Keratinocyte (primary cell): Measurements from ENCODE around the gene CGAS. TPM values are rescaled to one million over a fixed set of nuclear protein-coding genes. Genes with fewer than 3 reads are reported as not detected.

Experiments used
- DNase-seq: peaks from one replicate; pipeline ENCODE4 v3.0.0-alpha.2; 2011; ENCODE audit warnings: low read depth, missing footprints, low spot score
- FAIRE-seq: peaks from 2 replicates; lab custom pipeline; 2011; peaks lifted over from hg19 to GRCh38; lab: Jason Lieb, UNC
- H2AFZ ChIP-seq: 2 replicates; pipeline ENCODE4 v1.6.0; 2012; ENCODE audit warnings: low read length, control low read depth, inconsistent platforms; ENCODE audit not compliant: control insufficient read depth
- H3K27ac ChIP-seq: 2 replicates; pipeline ENCODE4 v1.5.1; 2011; ENCODE audit warnings: low read length; ENCODE audit not compliant: control insufficient read depth, insufficient read depth
- H3K27me3 ChIP-seq: 3 replicates; pipeline ENCODE4 v1.6.0; 2011; ENCODE audit warnings: low read length; ENCODE audit not compliant: control insufficient read depth, insufficient read depth; ENCODE audit errors: extremely low read depth
- H3K36me3 ChIP-seq, 2 experiments: 2 replicates in 1 of 2; 3 replicates in 1 of 2; pipeline ENCODE4 v1.5.1; 2011; ENCODE audit warnings: low read length in 2 of 2, mild to moderate bottlenecking in 1 of 2; ENCODE audit not compliant: control insufficient read depth in 2 of 2, insufficient read depth in 2 of 2; ENCODE audit errors: extremely low read depth in 1 of 2
- H3K4me1 ChIP-seq: 3 replicates; pipeline ENCODE4 v1.5.1; 2011; ENCODE audit warnings: low read length; ENCODE audit not compliant: control insufficient read depth, insufficient read depth; ENCODE audit errors: extremely low read depth
- H3K4me2 ChIP-seq: 3 replicates; pipeline ENCODE4 v1.6.0; 2011; ENCODE audit warnings: low read depth, low read length; ENCODE audit not compliant: control insufficient read depth, insufficient read depth; ENCODE audit errors: extremely low read depth
- H3K4me3 ChIP-seq, 3 experiments: fragments of 200-600 bp in 1 of 3; sonication (generic) in 1 of 3; 2 replicates in 2 of 3; 3 replicates in 1 of 3; pipeline ENCODE4 v1.5.1; 2011 to 2016; ENCODE audit warnings: low read length in 3 of 3, mild to moderate bottlenecking in 3 of 3, control low read depth in 2 of 3, inconsistent platforms in 1 of 3, low read depth in 1 of 3, mixed read lengths in 1 of 3, mixed run types in 1 of 3, moderate library complexity in 1 of 3; ENCODE audit not compliant: control insufficient read depth in 2 of 3, insufficient read depth in 2 of 3; ENCODE audit errors: extremely low read depth in 1 of 3
- H3K79me2 ChIP-seq: 2 replicates; pipeline ENCODE4 v1.6.0; 2012; ENCODE audit warnings: low read length; ENCODE audit not compliant: control insufficient read depth, insufficient read depth
- H3K9ac ChIP-seq: 3 replicates; pipeline ENCODE4 v1.6.0; 2011; ENCODE audit warnings: low read length; ENCODE audit not compliant: control insufficient read depth, insufficient read depth; ENCODE audit errors: extremely low read depth
- H3K9me1 ChIP-seq: 3 replicates; pipeline ENCODE4 v1.6.0; 2011; ENCODE audit warnings: low read length; ENCODE audit not compliant: control insufficient read depth, insufficient read depth; ENCODE audit errors: extremely low read depth
- H3K9me3 ChIP-seq: 2 replicates; pipeline ENCODE4 v1.5.1; 2012; ENCODE audit warnings: low read depth, low read length; ENCODE audit not compliant: control insufficient read depth
- H4K20me1 ChIP-seq: 3 replicates; pipeline ENCODE4 v1.6.0; 2011; ENCODE audit warnings: low read length; ENCODE audit not compliant: control insufficient read depth, insufficient read depth; ENCODE audit errors: extremely low read depth
- EZH2 ChIP-seq: IDR thresholded peaks from one replicate; pipeline ENCODE4 v1.6.1; 2012; ENCODE audit warnings: inconsistent platforms, mild to moderate bottlenecking, low read length, moderate library complexity
- dilution Hi-C: fragments of 300-500 bp; cut with MboI; formaldehyde crosslinking; loops from one replicate; pipeline ENCODE4 v1.7.0; 2020; ENCODE audit warnings: low sequenced_read_pairs; ENCODE audit not compliant: extremely low pct_ligation_motif_present
- polyA plus RNA-seq, 5 experiments: library from polyadenylated mRNA; depleted of rRNA in 3 of 5; stranded (reverse) in 3 of 5; stranded (forward) in 1 of 5; unstranded in 1 of 5; fragments of >200 nt; gene quantifications; 1 replicate in 1 of 5; 2 replicates in 3 of 5; 3 replicates in 1 of 5; pipeline versions ENCODE4 v1.2.1 to v1.2.3, GENCODE V29; 2011 to 2012; ENCODE audit warnings: missing spikeins in 2 of 5, low read depth in 1 of 5, low replicate concordance in 1 of 5
- TF ChIP-seq, protein P1 (sequence below), 3 experiments: IDR thresholded peaks in 1 of 3; conservative IDR thresholded peaks in 1 of 3; optimal IDR thresholded peaks in 1 of 3; 2 replicates in 2 of 3; 3 replicates in 1 of 3; pipeline versions ENCODE3 to v1.5.1; 2011; ENCODE audit warnings: low read length in 3 of 3, mild to moderate bottlenecking in 3 of 3, moderate library complexity in 2 of 3, control low read depth in 1 of 3, inconsistent platforms in 1 of 3; ENCODE audit not compliant: insufficient read depth in 2 of 3; ENCODE audit errors: extremely low read depth in 1 of 3

Gene CGAS
- polyA plus RNA-seq, 1 donor (not counting 4 experiments of a cell fraction or from before 2014, with no cell fraction given): 1.1 TPM

DNA sequence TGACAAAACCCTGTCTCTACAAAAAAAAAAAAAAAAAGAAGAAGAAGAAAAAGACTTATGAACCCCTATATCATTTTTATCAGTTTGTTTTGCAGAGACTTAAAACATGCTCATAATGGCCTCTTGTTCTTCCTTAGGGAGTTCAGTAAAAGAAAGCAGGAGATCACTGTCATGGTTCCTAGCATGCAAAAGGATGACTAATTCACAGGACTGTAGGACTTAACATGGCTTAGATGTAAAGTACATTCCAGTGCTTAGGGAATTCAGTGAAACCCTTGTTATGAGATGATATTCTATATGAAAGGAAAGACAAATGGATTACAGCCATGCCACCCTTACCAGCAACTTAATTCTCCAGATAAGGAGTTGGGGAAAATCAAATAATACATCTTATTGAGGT, 39.3 kb upstream of the CGAS start:
- FAIRE-seq: no peak
- Histone ChIP-seq H3K4me2 (no peak overlapping the region), H3K79me2 (no peaks in the 10 kb centered on the region), H3K9me3 (no peaks in the 10 kb centered on the region), H3K9me1 (no peaks in the 10 kb centered on the region), H3K27me3 (no peaks in the 10 kb centered on the region), H3K27ac (no peak overlapping the region), H4K20me1 (no peaks in the 10 kb centered on the region), H3K4me3 (no peak overlapping the region), H2AFZ (no peak overlapping the region), H3K36me3 (peaks cover 12 to 19% of the 10 kb centered on the region in 2 experiments), H3K9ac (no peak overlapping the region), H3K4me1 (no peaks in the 10 kb centered on the region)
- TF ChIP-seq EZH2: no peak
- dilution Hi-C loops: no loop called here
- DNase-seq: no peak

DNA sequence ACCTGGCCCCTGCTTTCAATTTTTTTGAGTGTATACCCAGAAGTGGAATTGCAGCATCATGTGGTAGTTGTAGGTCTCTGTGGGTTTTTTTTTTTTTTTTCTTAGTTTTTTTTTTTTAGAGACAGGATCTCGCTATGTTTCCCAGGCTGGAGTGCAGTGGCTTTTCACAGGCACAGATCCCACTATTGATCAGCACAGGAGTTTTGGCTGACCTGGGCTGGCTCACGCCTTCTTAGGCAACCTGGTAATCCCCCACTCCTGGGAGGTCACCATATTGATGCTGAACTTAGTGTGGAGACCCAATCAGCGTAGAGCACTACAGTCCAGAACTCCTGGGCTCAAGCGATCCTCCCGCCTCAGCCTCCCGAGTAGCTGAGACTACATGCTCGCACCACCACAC, 35.4 kb upstream of the CGAS start:
- Histone ChIP-seq H3K9ac (no peak overlapping the region), H4K20me1 (no peaks in the 10 kb centered on the region), H3K27me3 (no peaks in the 10 kb centered on the region), H3K36me3 (peaks cover 13 to 16% of the 10 kb centered on the region in 2 experiments), H2AFZ (no peak overlapping the region), H3K4me3 (no peak overlapping the region), H3K9me3 (no peaks in the 10 kb centered on the region), H3K27ac (no peak overlapping the region), H3K4me2 (no peak overlapping the region), H3K79me2 (no peaks in the 10 kb centered on the region), H3K4me1 (no peaks in the 10 kb centered on the region), H3K9me1 (no peaks in the 10 kb centered on the region)
- FAIRE-seq (no peak), DNase-seq (no peak)
- TF ChIP-seq, protein P1, sequence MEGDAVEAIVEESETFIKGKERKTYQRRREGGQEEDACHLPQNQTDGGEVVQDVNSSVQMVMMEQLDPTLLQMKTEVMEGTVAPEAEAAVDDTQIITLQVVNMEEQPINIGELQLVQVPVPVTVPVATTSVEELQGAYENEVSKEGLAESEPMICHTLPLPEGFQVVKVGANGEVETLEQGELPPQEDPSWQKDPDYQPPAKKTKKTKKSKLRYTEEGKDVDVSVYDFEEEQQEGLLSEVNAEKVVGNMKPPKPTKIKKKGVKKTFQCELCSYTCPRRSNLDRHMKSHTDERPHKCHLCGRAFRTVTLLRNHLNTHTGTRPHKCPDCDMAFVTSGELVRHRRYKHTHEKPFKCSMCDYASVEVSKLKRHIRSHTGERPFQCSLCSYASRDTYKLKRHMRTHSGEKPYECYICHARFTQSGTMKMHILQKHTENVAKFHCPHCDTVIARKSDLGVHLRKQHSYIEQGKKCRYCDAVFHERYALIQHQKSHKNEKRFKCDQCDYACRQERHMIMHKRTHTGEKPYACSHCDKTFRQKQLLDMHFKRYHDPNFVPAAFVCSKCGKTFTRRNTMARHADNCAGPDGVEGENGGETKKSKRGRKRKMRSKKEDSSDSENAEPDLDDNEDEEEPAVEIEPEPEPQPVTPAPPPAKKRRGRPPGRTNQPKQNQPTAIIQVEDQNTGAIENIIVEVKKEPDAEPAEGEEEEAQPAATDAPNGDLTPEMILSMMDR (optimal IDR thresholded peaks at IDR 0.05 in 1 of 3, IDR thresholded peaks at IDR 0.05 in 1 of 3, conservative IDR thresholded peaks at IDR 0.05 in 1 of 3; ENCODE audit: extremely low read depth in 1 of 3, insufficient read depth in 2 of 3, low read length in 3 of 3): no peak
- TF ChIP-seq EZH2: no peak
- dilution Hi-C loops: no loop called here

DNA sequence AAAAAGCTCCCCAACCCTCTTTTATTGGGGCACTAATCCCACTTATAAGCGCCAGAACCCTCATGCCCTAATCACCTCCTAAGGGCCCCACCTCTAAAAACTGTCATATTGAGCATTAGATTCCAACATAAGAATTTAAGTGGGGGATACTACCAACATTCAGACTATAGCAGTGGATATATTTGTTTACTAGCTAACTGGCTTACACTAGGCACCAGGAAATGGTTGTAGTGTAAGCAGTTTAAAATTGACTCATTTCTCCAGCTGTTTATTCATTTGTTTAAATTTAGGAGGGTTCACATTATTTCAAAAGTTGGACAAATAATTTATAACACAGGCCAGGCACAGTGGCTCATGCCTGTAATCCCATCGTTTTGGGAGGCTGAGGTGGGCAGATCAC, 32.3 kb upstream of the CGAS start:
- no peaks in the 10 kb centered on the region for H3K9me3 ChIP-seq
- TF ChIP-seq EZH2: no peak
- TF ChIP-seq, protein P1 (optimal IDR thresholded peaks at IDR 0.05 in 1 of 3, IDR thresholded peaks at IDR 0.05 in 1 of 3, conservative IDR thresholded peaks at IDR 0.05 in 1 of 3; ENCODE audit: extremely low read depth in 1 of 3, insufficient read depth in 2 of 3, low read length in 3 of 3): no peak
- no peak overlapping the region for H3K4me3 ChIP-seq
- H3K9ac ChIP-seq: no peak overlapping the region
- peaks cover 18 to 20% of the 10 kb centered on the region in 2 experiments for H3K36me3 ChIP-seq
- H4K20me1 ChIP-seq: no peaks in the 10 kb centered on the region
- no peaks in the 10 kb centered on the region for H3K4me1 ChIP-seq
- H3K9me1 ChIP-seq: no peaks in the 10 kb centered on the region
- no peak overlapping the region for H3K4me2 ChIP-seq
- H2AFZ ChIP-seq: no peak overlapping the region
- H3K27ac ChIP-seq: no peak overlapping the region
- FAIRE-seq (no peak), DNase-seq (no peak)
- dilution Hi-C loops: no loop called here
- H3K79me2 ChIP-seq: no peaks in the 10 kb centered on the region
- H3K27me3 ChIP-seq: no peaks in the 10 kb centered on the region
